Esophagus squamous epithelium (tissue), 4 donors: ENCODE results near the gene KCTD11.

Experiments
- POLR2A ChIP-seq, 4 donors: fragments of 450-650 bp; IDR thresholded peaks; one replicate each; pipeline ENCODE4 v1.6.1; 2017; ENCODE audit warnings: antibody characterized with exemption in 4 of 4, mild to moderate bottlenecking in 4 of 4, moderate library complexity in 3 of 4
- TF ChIP-seq, protein P1 (sequence below), 6 experiments: fragments of 450-650 bp in 4 of 6; fragments of 200-600 bp in 2 of 6; sonication (generic) in 2 of 6; IDR thresholded peaks; one replicate each; pipeline ENCODE4 v1.5.1; 2016 to 2019; ENCODE audit warnings: antibody characterized with exemption in 6 of 6, mild to moderate bottlenecking in 4 of 6, moderate library complexity in 4 of 6

DNA sequence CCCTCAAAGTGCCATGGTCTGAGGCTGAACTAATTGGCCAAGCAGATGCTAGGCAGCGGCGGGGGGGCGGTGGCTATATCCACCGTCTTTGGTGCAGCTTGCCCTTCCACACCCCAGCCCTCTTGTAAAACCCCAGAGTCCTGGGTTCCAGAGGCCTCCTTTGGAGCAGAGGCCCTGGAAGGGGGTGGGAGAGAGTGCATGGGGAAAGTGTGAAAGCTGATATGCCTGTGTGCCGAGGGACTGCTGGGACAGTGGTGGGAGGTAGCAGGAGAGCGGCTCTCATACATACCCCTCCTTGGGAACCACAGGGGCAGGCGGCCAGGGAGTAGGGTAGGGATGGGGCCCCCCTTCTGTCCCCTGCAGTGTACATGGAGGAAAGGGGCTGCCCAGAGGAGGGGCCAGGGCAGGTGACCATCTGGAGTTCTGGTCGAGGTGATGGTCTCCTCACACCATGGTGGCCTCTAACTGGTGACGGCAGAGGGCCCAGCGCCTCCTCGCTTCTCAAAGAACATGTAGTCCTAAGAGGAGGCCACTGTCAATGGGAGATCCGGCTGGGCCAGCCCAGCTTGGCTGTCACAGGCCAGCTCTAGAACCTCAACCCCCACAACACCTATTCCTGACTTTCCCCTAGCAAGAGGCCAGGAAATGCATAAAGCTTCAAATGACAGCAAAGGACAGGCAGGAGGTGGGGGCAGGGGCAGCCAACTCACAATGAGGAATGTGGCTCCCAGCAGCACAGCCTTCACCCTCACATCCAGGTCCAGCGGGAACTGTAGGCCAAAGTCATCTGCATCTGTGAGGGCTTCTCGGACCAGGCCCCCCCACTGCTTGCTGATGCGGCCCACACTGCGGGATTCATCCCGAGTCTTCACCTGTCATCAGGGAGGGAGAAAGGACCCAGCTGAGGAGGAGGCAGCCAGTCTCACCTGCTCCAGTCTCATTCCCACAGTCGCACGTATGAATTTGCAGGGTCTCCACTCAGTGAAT lies 38.3 kb downstream of the KCTD11 start:
- TF ChIP-seq, protein P1, sequence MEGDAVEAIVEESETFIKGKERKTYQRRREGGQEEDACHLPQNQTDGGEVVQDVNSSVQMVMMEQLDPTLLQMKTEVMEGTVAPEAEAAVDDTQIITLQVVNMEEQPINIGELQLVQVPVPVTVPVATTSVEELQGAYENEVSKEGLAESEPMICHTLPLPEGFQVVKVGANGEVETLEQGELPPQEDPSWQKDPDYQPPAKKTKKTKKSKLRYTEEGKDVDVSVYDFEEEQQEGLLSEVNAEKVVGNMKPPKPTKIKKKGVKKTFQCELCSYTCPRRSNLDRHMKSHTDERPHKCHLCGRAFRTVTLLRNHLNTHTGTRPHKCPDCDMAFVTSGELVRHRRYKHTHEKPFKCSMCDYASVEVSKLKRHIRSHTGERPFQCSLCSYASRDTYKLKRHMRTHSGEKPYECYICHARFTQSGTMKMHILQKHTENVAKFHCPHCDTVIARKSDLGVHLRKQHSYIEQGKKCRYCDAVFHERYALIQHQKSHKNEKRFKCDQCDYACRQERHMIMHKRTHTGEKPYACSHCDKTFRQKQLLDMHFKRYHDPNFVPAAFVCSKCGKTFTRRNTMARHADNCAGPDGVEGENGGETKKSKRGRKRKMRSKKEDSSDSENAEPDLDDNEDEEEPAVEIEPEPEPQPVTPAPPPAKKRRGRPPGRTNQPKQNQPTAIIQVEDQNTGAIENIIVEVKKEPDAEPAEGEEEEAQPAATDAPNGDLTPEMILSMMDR (IDR thresholded peaks at IDR 0.05) = no peak
- TF ChIP-seq POLR2A (IDR thresholded peaks at IDR 0.05) = no peak
